ENCODE data around the gene PTPDC1. TPM values are rescaled to one million over a fixed set of nuclear protein-coding genes. Genes with fewer than 3 reads are reported as not detected.

Gene PTPDC1
- total RNA-seq, 1 donor from 2014 or later, result 9.5 TPM

DNA sequence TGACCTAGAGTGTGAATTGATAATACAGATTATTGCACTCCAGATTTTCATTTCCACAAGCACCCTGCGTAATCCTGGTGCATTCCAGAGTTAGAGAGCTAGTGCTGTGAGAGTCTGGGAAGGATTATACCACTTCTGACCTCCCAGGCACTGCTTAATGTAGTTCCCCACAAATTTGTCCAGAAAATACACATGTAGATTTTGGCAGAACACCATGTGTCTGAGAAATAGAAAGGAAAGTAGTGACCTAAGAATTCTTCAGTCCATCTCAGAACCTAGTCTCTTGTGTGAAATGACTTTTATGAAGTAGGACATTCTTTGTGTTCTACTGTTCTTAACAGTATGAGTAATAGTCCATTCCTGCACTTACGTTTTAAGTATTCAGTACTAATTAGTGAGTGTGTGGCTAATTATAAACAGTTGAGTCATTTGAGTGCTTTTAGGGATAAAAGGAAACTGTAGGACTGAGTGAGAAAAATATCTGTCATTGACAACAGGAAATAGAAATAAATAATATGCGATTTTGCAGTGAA lies 27.8 kb upstream of the PTPDC1 start:
- Mint-ChIP-seq H3K27me3 (ENCODE audit: low read depth) (no peaks in the 10 kb centered on the region), H3K9me3 (peaks cover 6% of the 10 kb centered on the region), H3K4me3 (no peak overlapping the region), H3K4me1 (no peaks in the 10 kb centered on the region), H3K27ac (ENCODE audit: unreplicated experiment) (no peak overlapping the region), H3K36me3 (ENCODE audit: low read depth) (peaks cover 3% of the 10 kb centered on the region)
- TF ChIP-seq, protein P1, sequence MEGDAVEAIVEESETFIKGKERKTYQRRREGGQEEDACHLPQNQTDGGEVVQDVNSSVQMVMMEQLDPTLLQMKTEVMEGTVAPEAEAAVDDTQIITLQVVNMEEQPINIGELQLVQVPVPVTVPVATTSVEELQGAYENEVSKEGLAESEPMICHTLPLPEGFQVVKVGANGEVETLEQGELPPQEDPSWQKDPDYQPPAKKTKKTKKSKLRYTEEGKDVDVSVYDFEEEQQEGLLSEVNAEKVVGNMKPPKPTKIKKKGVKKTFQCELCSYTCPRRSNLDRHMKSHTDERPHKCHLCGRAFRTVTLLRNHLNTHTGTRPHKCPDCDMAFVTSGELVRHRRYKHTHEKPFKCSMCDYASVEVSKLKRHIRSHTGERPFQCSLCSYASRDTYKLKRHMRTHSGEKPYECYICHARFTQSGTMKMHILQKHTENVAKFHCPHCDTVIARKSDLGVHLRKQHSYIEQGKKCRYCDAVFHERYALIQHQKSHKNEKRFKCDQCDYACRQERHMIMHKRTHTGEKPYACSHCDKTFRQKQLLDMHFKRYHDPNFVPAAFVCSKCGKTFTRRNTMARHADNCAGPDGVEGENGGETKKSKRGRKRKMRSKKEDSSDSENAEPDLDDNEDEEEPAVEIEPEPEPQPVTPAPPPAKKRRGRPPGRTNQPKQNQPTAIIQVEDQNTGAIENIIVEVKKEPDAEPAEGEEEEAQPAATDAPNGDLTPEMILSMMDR (conservative IDR thresholded peaks at IDR 0.05), result no peak
- DNase-seq (ENCODE audit: low read depth, low spot score), result no peak

DNA sequence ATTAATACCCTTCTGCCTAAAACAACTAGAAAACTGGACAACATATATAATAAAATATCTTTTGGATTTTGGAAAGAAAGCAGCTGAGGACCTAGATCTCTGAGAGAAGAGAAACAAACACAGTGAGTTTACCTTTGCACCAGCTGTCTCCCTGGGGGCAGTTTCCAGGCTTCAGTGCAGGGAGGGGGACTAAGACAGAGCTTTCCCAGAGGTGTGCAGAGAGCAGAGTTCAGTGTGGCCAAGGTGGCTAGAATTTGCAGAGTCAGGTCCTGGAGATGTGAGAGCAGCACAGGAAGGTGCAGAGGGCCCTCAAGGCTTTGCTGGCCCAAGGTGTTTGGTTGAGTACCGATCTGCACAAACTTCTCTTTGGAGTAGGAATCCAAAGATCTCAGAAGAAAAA lies 26.3 kb upstream of the PTPDC1 start:
- H3K4me1 Mint-ChIP-seq, result no peaks in the 10 kb centered on the region
- no peak for DNase-seq (ENCODE audit: low read depth, low spot score)
- H3K4me3 Mint-ChIP-seq, result no peak overlapping the region
- no peak overlapping the region for H3K27ac Mint-ChIP-seq (ENCODE audit: unreplicated experiment)
- TF ChIP-seq, protein P1 (conservative IDR thresholded peaks at IDR 0.05), result no peak
- peaks cover 5% of the 10 kb centered on the region for H3K36me3 Mint-ChIP-seq (ENCODE audit: low read depth)
- H3K27me3 Mint-ChIP-seq (ENCODE audit: low read depth), result no peaks in the 10 kb centered on the region
- peaks cover 5% of the 10 kb centered on the region for H3K9me3 Mint-ChIP-seq

DNA sequence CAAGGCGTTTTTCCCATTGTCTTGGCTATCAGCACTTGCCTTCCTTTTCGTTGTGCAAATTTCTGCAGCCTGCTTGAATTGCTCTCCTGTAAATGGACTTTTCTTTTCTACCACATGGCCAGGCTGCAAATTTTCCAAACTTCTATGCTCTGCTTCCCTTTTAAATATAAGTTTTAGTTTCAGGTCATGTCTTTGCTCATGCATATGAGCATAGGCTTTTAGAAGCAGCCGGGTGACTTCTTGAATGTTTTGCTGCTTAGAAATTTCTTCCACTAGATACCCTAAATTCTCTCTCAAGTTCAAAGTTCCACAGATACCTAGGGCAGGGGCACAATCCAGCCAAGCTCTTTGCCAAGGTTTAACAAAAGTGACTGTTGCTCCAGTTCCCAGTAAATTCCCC lies 22.4 kb upstream of the PTPDC1 start:
- Mint-ChIP-seq H3K27ac (ENCODE audit: unreplicated experiment) (no peak overlapping the region), H3K4me3 (no peak overlapping the region), H3K4me1 (peaks cover 3% of the 10 kb centered on the region), H3K9me3 (peaks cover 5% of the 10 kb centered on the region), H3K27me3 (ENCODE audit: low read depth) (no peaks in the 10 kb centered on the region), H3K36me3 (ENCODE audit: low read depth) (peaks cover 5% of the 10 kb centered on the region)
- DNase-seq (ENCODE audit: low read depth, low spot score), result no peak
- TF ChIP-seq, protein P1 (conservative IDR thresholded peaks at IDR 0.05), result no peak

DNA sequence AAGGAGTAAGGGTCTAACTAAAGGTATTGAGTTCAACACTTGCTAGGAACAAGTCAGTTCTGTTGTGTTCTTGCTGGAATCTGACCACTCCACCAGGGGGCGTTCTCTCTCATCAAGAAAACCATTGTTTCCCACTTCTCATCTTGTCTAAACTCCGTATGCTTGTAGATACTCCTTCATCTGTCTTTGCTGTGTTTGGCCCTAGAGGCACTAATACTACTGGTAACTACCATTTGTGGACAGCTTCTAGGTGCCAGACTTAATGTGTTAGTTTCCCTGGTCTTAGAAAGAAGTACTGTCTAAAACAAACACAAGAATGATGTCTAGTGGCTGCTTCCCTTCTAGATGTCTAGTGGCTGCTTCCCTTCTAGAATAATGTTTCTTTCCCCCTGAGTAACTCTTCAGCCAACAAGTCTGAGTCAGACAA lies 18.7 kb upstream of the PTPDC1 start:
- Mint-ChIP-seq H3K27ac (ENCODE audit: unreplicated experiment) (no peak overlapping the region), H3K4me3 (no peak overlapping the region), H3K4me1 (peaks cover 3% of the 10 kb centered on the region), H3K9me3 (peaks cover 7% of the 10 kb centered on the region), H3K27me3 (ENCODE audit: low read depth) (no peaks in the 10 kb centered on the region), H3K36me3 (ENCODE audit: low read depth) (peaks cover 9% of the 10 kb centered on the region)
- TF ChIP-seq, protein P1 (conservative IDR thresholded peaks at IDR 0.05), result peak; percentile 90
- DNase-seq (ENCODE audit: low read depth, low spot score), result peak; percentile 74

DNA sequence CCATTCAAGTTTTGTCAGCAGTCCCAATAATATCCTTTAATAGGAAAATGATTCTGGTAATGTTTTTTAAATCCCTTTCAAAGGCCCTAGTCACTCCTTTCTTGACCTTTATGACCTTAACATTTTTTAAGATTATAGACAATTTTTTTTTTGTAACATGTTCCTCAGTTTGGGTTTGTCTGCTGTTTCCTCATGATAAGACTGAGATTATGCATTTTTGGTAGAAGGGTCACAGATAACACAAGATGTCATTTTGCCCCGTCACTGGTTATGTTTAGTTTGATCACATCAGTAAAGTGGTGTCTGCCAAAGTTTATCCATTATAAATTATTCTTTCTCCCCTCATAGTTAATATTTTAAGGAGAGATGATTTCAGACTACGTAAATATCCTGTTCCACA lies 16.0 kb upstream of the PTPDC1 start:
- Mint-ChIP-seq H3K4me1 (peaks cover 3% of the 10 kb centered on the region), H3K27me3 (ENCODE audit: low read depth) (no peaks in the 10 kb centered on the region), H3K4me3 (no peak overlapping the region), H3K9me3 (peaks cover 10% of the 10 kb centered on the region), H3K27ac (ENCODE audit: unreplicated experiment) (no peak overlapping the region), H3K36me3 (ENCODE audit: low read depth) (peaks cover 21% of the 10 kb centered on the region)
- TF ChIP-seq, protein P1 (conservative IDR thresholded peaks at IDR 0.05), result no peak
- no peak for DNase-seq (ENCODE audit: low read depth, low spot score)

Measured in neural crest cell (in vitro differentiated cells).